Activated CD8-positive, alpha-beta T cell treated with anti-CD3 and anti-CD28 coated beads, Interleukin-2, amount 10 ng/mL, durations not matched to agents 7 days and 5 days (primary cell): ENCODE data around the gene TTLL5. TPM values are rescaled to one million over a fixed set of nuclear protein-coding genes. Genes with fewer than 3 reads are reported as not detected.

Source experiments
- ATAC-seq: fragments of 150-1000 bp; cut with Tn5 transposase; one replicate; pipeline ENCODE4 v1.10.0; 2021; ENCODE audit warnings: moderate library complexity
- CTCF ChIA-PET: fragments of 350-600 bp; sonication (Branson Sonifier 250); formaldehyde crosslinking; loops from one replicate; lab custom pipeline; 2021; ENCODE audit warnings: antibody characterized with exemption; lab: Charles Lee
- POLR2A ChIA-PET: fragments of 350-600 bp; sonication (Branson Sonifier 250); formaldehyde crosslinking; loops from one replicate; lab custom pipeline; 2021; ENCODE audit warnings: antibody characterized with exemption; lab: Charles Lee
- DNase-seq: peaks from one replicate; pipeline ENCODE4 v3.0.0-alpha.2; 2020
- H3K27ac Mint-ChIP-seq: one replicate; pipeline ENCODE4 v1.8.0; 2021; ENCODE audit warnings: mild to moderate bottlenecking, mixed read lengths
- H3K27me3 Mint-ChIP-seq: one replicate; pipeline ENCODE4 v1.8.0; 2021; ENCODE audit warnings: low read depth, mixed read lengths
- H3K36me3 Mint-ChIP-seq: one replicate; pipeline ENCODE4 v1.8.0; 2021; ENCODE audit warnings: low read depth, mixed read lengths
- H3K4me1 Mint-ChIP-seq: one replicate; pipeline ENCODE4 v1.8.0; 2021; ENCODE audit warnings: low read depth, mixed read lengths
- H3K4me3 Mint-ChIP-seq: one replicate; pipeline ENCODE4 v1.8.0; 2021; ENCODE audit warnings: mild to moderate bottlenecking, mixed read lengths
- H3K9me3 Mint-ChIP-seq: one replicate; pipeline ENCODE4 v1.8.0; 2022; ENCODE audit warnings: mixed read lengths; ENCODE audit not compliant: insufficient read depth
- total RNA-seq, 2 experiments: library from RNA; stranded (reverse); gene quantifications; one replicate each; pipeline ENCODE4 v1.2.3, GENCODE V29; 2021

Gene TTLL5
- total RNA-seq, 2 experiments from 2014 or later = 40.1 to 45.0 TPM

- Mint-ChIP-seq H3K9me3 (no peaks in the 10 kb centered on the region), H3K27me3 (no peaks in the 10 kb centered on the region), H3K4me3 (no peak overlapping the region), H3K27ac (no peak overlapping the region), H3K36me3 (peaks cover 12% of the 10 kb centered on the region), H3K4me1 (peaks cover 7% of the 10 kb centered on the region)
- ChIA-PET CTCF (interaction anchor here (1.2 kb wide), 1 partner anchor 12 kb away, joined by 3 read pairs; no protein-coding TSS in a partner anchor), POLR2A (no interaction called here)
- DNase-seq (no peak), ATAC-seq (no peak)
These were observed 162.3 kb downstream of the TTLL5 start for GRCh38 chr14:75823334-75823733.

GRCh38 chr14:75824318-75824717 lies 163.3 kb downstream of the TTLL5 start:
- ATAC-seq (no peak), DNase-seq (no peak)
- H3K4me1 Mint-ChIP-seq = peaks cover 7% of the 10 kb centered on the region
- ChIA-PET CTCF (no interaction called here), POLR2A (no interaction called here)
- H3K9me3 Mint-ChIP-seq = no peaks in the 10 kb centered on the region
- no peak overlapping the region for H3K27ac Mint-ChIP-seq
- peaks cover 12% of the 10 kb centered on the region for H3K36me3 Mint-ChIP-seq
- H3K27me3 Mint-ChIP-seq = no peaks in the 10 kb centered on the region
- H3K4me3 Mint-ChIP-seq = no peak overlapping the region

GRCh38 chr14:75825147-75825592 lies 164.1 kb downstream of the TTLL5 start:
- Mint-ChIP-seq H3K4me3 (no peak overlapping the region), H3K9me3 (no peaks in the 10 kb centered on the region), H3K27ac (no peak overlapping the region), H3K36me3 (peaks cover 16% of the 10 kb centered on the region), H3K27me3 (no peaks in the 10 kb centered on the region), H3K4me1 (peaks cover 7% of the 10 kb centered on the region)
- ATAC-seq (no peak), DNase-seq (no peak)
- ChIA-PET POLR2A (no interaction called here), CTCF (interaction anchor here (1.5 kb wide), 1 partner anchor 81 kb away, joined by 3 read pairs; no protein-coding TSS in a partner anchor)

GRCh38 chr14:75826599-75826998 lies 165.6 kb downstream of the TTLL5 start:
- ChIA-PET POLR2A (interaction anchor here (0.6 kb wide), 1 partner anchor 22 kb away, joined by 4 read pairs; no protein-coding TSS in a partner anchor), CTCF (interaction anchor here (1.4 to 1.5 kb wide), 2 partner anchors 80 to 117 kb away, joined by 3 to 5 read pairs; no protein-coding TSS in a partner anchor)
- no peak for ATAC-seq
- H3K27ac Mint-ChIP-seq = no peak overlapping the region
- no peak for DNase-seq
- peaks cover 10% of the 10 kb centered on the region for H3K36me3 Mint-ChIP-seq
- no peaks in the 10 kb centered on the region for H3K9me3 Mint-ChIP-seq
- no peak overlapping the region for H3K4me3 Mint-ChIP-seq
- H3K27me3 Mint-ChIP-seq = no peaks in the 10 kb centered on the region
- peaks cover 16% of the 10 kb centered on the region for H3K4me1 Mint-ChIP-seq

GRCh38 chr14:75827331-75827730 lies 166.3 kb downstream of the TTLL5 start:
- ATAC-seq (no peak), DNase-seq (no peak)
- CTCF ChIA-PET = interaction anchor here (1.4 kb wide), 1 partner anchor 118 kb away, joined by 5 read pairs; no protein-coding TSS in a partner anchor
- peaks cover 23% of the 10 kb centered on the region for H3K4me1 Mint-ChIP-seq
- H3K27ac Mint-ChIP-seq = no peak overlapping the region
- no peaks in the 10 kb centered on the region for H3K27me3 Mint-ChIP-seq
- H3K4me3 Mint-ChIP-seq = no peak overlapping the region
- POLR2A ChIA-PET = no interaction called here
- no peaks in the 10 kb centered on the region for H3K9me3 Mint-ChIP-seq
- peaks cover 9% of the 10 kb centered on the region for H3K36me3 Mint-ChIP-seq

- POLR2A ChIA-PET = no interaction called here
- Mint-ChIP-seq H3K4me3 (no peak overlapping the region), H3K36me3 (peaks cover 18% of the 10 kb centered on the region), H3K27ac (no peak overlapping the region), H3K27me3 (no peaks in the 10 kb centered on the region), H3K4me1 (peaks cover 27% of the 10 kb centered on the region), H3K9me3 (no peaks in the 10 kb centered on the region)
- CTCF ChIA-PET = no interaction called here
- no peak for ATAC-seq
- DNase-seq = no peak
These were observed 168.3 kb downstream of the TTLL5 start for GRCh38 chr14:75829316-75829715.

GRCh38 chr14:75831455-75831854 lies 170.4 kb downstream of the TTLL5 start:
- Mint-ChIP-seq H3K27me3 (no peaks in the 10 kb centered on the region), H3K36me3 (peaks cover 19% of the 10 kb centered on the region), H3K4me1 (peaks cover 23% of the 10 kb centered on the region), H3K9me3 (no peaks in the 10 kb centered on the region), H3K4me3 (peak overlapping the region; percentile 12), H3K27ac (peak overlapping the region; percentile 82)
- DNase-seq (peak; percentile 73), ATAC-seq (peak; percentile 95)
- ChIA-PET CTCF (interaction anchor here (0.9 to 1.1 kb wide), 2 partner anchors 75 to 122 kb away, joined by 3 to 6 read pairs; no protein-coding TSS in a partner anchor), POLR2A (interaction anchor here (1.0 to 1.1 kb wide), 2 partner anchors 22 to 321 kb away, joined by 3 to 6 read pairs; no protein-coding TSS in a partner anchor)

- no peaks in the 10 kb centered on the region for H3K9me3 Mint-ChIP-seq
- H3K4me3 Mint-ChIP-seq = no peak overlapping the region
- H3K36me3 Mint-ChIP-seq = peaks cover 19% of the 10 kb centered on the region
- ChIA-PET CTCF (interaction anchor here (0.9 to 1.1 kb wide), 2 partner anchors 75 to 123 kb away, joined by 3 to 6 read pairs; no protein-coding TSS in a partner anchor), POLR2A (interaction anchor here (1.0 kb wide), 1 partner anchor 21 kb away, joined by 6 read pairs; no protein-coding TSS in a partner anchor)
- ATAC-seq = no peak
- peaks cover 23% of the 10 kb centered on the region for H3K4me1 Mint-ChIP-seq
- H3K27me3 Mint-ChIP-seq = no peaks in the 10 kb centered on the region
- DNase-seq = no peak
- H3K27ac Mint-ChIP-seq = peak overlapping the region; percentile 82
These were observed 170.9 kb downstream of the TTLL5 start for GRCh38 chr14:75831952-75832351.

- CTCF ChIA-PET = interaction anchor here (0.5 kb wide), 1 partner anchor 74 kb away, joined by 3 read pairs; no protein-coding TSS in a partner anchor
These were observed 171.7 kb downstream of the TTLL5 start for GRCh38 chr14:75832621-75833297.

GRCh38 chr14:75833326-75834020 lies 172.4 kb downstream of the TTLL5 start:
- Mint-ChIP-seq H3K36me3 (peaks cover 24% of the 10 kb centered on the region), H3K4me3 (no peak overlapping the region), H3K9me3 (no peaks in the 10 kb centered on the region), H3K27ac (peak overlapping the region; percentile 35), H3K4me1 (peaks cover 23% of the 10 kb centered on the region), H3K27me3 (no peaks in the 10 kb centered on the region)
- ChIA-PET CTCF (interaction anchor here (0.5 to 1.0 kb wide), 2 partner anchors 74 to 161 kb away, joined by 3 read pairs; no protein-coding TSS in a partner anchor), POLR2A (no interaction called here)
- DNase-seq (no peak), ATAC-seq (no peak)

More at GRCh38 chr14:75832621-75833297, 171.7 kb downstream of the TTLL5 start:
- no peaks in the 10 kb centered on the region for H3K9me3 Mint-ChIP-seq
- no peaks in the 10 kb centered on the region for H3K27me3 Mint-ChIP-seq
- H3K27ac Mint-ChIP-seq = peak overlapping the region; percentile 35
- no peak overlapping the region for H3K4me3 Mint-ChIP-seq
- H3K36me3 Mint-ChIP-seq = peaks cover 22% of the 10 kb centered on the region
- DNase-seq (no peak), ATAC-seq (no peak)
- POLR2A ChIA-PET = no interaction called here
- H3K4me1 Mint-ChIP-seq = peaks cover 23% of the 10 kb centered on the region

GRCh38 chr14:75835156-75835725 lies 174.2 kb downstream of the TTLL5 start:
- no peak for ATAC-seq
- ChIA-PET CTCF (no interaction called here), POLR2A (interaction anchor here (0.6 kb wide), 1 partner anchor 15 kb away, joined by 4 read pairs; no protein-coding TSS in a partner anchor)
- peaks cover 34% of the 10 kb centered on the region for H3K36me3 Mint-ChIP-seq
- DNase-seq = no peak
- peaks cover 6% of the 10 kb centered on the region for H3K9me3 Mint-ChIP-seq
- no peaks in the 10 kb centered on the region for H3K27me3 Mint-ChIP-seq
- no peak overlapping the region for H3K27ac Mint-ChIP-seq
- no peak overlapping the region for H3K4me3 Mint-ChIP-seq
- H3K4me1 Mint-ChIP-seq = peaks cover 23% of the 10 kb centered on the region
